Right kidney (tissue), 1 donor: ENCODE data around the gene SCG5.
A peak's percentile ranks its signal among the peaks of the same experiment; 100 is the strongest.

Experiments used
- DNase-seq: peaks from one replicate; pipeline ENCODE4 v3.0.0-alpha.2; 2016

The SCG5 gene

DNA sequence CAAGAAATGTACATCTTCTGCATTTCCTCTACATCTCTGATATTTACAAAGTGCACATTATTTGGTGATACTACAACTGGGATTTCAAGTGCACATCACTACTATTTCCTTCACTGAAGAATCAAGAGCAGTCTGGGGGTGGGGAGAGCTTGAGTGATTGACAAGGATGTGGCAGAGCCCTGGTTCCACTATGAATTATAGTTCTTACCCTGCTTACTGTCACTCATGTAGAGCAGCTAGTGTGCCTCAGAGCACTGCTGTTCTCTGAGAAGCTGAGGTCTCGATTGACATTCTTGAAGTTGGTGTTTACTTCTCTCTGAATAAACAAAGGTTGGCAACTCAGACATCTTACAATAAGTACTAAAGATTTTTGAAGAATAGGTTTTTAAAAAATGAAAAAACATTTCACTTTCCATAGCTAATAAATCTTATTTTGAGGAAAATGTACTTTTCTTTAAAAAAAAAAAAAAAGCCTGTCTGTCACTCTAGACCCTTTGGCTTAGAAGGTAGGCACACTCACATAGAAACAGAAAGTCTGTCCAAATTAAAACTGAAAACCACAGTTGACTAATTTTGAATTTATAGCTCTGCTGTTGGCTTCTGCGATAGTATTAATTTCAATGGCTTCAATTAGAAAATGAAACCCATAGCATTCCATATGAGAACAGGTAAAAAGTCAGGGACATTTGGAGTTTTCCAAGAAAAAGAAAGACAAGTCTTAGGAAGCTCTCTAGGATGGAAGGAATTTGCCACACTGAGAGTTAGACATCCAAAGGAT lies 81.8 kb downstream of the SCG5 start:
- no peak for DNase-seq

DNA sequence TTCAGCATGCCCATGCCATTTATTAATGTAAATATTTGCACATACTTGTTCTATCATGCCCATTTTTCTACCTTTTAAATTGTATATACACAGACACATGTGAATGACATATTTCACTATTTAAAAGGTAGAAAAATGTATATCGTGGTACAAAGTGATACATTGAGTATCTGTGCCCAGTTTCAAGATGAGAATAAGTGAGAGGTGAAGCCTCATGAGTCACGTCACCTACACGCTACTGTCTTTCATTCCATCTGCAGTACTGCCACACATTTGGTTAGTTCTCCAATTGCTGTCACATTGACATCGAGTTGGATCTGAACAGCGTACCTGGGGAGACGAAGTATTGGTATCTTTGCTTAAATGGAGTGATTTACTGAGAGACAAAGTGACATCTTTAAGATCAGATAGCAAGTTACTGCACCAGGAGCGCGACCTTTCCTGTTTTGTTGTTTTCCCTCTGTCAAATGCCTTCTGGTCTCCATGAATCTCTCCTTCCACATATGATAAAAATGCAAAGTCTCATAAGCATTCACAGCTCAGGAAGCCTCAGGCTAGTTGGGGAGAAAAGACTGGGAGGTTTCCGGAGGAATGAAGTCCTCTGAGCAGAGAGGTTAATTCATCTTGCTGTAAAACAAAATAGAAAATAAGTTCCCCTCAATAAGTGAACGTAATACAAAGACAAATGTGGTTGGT lies 88.3 kb downstream of the SCG5 start:
- no peak for DNase-seq

DNA sequence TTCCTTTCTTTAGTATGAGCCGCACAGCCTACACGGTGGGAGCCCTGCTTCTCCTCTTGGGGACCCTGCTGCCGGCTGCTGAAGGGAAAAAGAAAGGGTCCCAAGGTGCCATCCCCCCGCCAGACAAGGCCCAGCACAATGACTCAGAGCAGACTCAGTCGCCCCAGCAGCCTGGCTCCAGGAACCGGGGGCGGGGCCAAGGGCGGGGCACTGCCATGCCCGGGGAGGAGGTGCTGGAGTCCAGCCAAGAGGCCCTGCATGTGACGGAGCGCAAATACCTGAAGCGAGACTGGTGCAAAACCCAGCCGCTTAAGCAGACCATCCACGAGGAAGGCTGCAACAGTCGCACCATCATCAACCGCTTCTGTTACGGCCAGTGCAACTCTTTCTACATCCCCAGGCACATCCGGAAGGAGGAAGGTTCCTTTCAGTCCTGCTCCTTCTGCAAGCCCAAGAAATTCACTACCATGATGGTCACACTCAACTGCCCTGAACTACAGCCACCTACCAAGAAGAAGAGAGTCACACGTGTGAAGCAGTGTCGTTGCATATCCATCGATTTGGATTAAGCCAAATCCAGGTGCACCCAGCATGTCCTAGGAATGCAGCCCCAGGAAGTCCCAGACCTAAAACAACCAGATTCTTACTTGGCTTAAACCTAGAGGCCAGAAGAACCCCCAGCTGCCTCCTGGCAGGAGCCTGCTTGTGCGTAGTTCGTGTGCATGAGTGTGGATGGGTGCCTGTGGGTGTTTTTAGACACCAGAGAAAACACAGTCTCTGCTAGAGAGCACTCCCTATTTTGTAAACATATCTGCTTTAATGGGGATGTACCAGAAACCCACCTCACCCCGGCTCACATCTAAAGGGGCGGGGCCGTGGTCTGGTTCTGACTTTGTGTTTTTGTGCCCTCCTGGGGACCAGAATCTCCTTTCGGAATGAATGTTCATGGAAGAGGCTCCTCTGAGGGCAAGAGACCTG lies 89.5 kb downstream of the SCG5 start:
- DNase-seq, result peak; percentile 37

DNA sequence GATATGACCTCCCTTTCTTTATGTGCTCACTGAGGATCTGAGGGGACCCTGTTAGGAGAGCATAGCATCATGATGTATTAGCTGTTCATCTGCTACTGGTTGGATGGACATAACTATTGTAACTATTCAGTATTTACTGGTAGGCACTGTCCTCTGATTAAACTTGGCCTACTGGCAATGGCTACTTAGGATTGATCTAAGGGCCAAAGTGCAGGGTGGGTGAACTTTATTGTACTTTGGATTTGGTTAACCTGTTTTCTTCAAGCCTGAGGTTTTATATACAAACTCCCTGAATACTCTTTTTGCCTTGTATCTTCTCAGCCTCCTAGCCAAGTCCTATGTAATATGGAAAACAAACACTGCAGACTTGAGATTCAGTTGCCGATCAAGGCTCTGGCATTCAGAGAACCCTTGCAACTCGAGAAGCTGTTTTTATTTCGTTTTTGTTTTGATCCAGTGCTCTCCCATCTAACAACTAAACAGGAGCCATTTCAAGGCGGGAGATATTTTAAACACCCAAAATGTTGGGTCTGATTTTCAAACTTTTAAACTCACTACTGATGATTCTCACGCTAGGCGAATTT lies 91.2 kb downstream of the SCG5 start:
- DNase-seq, result no peak

DNA sequence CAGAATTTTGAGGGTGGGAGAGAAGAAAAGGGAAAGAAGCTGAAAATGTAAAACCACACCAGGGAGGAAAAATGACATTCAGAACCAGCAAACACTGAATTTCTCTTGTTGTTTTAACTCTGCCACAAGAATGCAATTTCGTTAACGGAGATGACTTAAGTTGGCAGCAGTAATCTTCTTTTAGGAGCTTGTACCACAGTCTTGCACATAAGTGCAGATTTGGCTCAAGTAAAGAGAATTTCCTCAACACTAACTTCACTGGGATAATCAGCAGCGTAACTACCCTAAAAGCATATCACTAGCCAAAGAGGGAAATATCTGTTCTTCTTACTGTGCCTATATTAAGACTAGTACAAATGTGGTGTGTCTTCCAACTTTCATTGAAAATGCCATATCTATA lies 91.8 kb downstream of the SCG5 start:
- DNase-seq, result no peak

DNA sequence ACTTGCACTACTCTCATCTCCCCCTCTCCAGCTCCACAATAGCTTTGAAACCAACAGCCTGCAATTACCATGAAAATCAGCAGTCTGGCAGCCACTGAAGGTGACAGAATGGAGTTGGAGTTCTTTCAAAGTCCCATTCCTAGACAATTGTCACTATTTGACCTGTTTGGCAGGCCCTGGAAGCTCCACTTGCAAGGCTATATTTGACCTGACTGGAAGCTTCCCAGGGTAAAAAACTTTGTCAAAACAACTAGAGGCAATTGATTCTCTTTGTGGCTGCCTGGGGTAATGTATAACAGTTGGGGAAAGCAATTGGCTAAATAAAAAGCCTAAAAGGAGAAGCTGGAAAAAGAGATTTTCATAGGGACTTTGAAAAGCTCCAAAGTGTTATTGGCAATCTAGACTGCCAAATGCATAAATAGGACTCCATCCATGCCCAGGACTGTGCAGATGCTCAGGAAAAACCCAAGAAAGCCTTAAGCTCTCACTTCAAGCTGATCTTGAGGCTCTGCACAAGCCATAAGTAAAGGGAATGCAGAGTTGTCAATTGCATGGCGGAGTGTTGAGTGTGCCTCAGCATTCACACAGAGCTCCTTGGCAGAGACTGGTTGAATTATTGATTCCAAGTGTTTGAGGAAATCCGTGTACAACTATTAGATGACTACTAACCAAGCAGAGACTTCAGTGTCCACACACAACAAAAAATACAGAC lies 94.6 kb downstream of the SCG5 start:
- DNase-seq, result no peak

DNA sequence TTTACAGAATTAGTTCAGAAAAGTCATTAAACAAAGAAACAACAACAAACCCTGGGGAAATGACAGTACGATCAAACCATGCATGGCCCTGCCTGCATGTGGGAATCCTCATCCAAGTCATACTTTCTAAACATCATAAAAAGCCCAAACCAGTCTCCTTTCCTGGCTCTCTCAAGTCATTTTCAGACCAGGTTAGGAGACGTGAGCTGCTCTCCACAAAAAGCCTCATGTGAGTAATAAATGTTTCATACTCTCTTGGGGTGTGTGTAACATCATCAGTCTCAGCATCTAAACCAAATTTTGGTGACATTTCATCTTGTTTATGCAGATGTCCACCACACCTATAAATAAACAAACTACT lies 95.2 kb downstream of the SCG5 start:
- DNase-seq, result no peak

DNA sequence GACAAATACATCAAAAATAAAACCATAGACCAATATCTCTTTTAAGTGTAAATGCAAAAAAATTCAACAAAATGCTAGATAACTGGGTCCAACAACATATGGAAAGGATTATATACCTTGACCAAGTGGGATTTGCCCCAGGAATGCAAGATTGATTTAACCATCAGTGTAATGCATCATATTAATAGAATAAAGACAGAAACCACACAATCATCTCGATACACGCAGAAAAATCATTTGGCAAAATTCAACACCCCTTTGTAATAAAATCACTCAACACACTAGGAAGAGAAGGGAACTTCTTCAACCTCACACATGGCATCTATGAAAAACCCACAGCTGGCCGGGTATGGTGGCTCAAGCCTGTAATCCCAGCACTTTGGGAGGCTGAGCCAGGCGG lies 95.8 kb downstream of the SCG5 start:
- DNase-seq, result no peak

DNA sequence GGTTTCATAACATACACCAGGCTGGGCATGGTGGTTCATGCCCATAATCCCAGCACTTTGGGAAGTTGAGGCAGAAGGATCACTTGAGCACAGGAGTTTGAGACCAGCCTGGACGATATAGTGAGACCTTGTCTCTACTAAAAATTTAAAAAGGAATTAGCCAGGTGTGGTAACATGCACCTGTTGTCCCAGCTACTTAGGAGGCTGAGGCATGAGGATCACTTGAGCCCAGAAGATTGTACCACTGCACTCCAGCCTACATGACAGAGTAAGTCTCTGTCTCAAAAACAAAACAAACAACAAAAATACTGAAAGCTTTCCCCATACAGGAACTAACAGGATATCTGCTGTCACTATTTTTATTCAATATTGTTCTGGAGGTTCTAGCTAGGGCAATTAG lies 97.2 kb downstream of the SCG5 start:
- DNase-seq, result no peak

DNA sequence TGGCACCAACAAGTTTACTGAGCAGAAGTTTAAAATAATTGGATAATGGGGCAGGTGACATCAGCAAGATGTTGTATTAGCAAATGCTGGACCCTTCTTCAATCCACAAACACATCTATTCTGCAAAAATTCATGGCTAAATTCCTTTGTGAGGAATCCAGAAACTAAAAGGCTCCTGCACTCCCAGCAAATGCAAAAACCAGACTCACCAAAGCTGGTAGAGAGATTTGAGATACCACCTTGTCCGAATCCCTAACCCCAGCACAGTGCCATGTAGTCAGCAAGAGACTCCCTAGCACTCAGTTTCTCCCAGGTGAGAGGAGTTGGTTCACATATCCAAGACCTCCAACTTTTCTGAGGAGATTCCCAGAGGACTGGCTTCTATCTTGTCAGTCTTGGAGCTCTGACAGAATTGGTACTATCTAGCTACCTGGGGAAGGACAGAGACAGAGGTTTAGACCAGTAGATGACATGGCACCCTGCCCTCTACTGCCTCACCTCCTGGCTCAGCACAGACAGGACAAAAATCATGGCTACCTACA lies 98.1 kb downstream of the SCG5 start:
- no peak for DNase-seq

DNA sequence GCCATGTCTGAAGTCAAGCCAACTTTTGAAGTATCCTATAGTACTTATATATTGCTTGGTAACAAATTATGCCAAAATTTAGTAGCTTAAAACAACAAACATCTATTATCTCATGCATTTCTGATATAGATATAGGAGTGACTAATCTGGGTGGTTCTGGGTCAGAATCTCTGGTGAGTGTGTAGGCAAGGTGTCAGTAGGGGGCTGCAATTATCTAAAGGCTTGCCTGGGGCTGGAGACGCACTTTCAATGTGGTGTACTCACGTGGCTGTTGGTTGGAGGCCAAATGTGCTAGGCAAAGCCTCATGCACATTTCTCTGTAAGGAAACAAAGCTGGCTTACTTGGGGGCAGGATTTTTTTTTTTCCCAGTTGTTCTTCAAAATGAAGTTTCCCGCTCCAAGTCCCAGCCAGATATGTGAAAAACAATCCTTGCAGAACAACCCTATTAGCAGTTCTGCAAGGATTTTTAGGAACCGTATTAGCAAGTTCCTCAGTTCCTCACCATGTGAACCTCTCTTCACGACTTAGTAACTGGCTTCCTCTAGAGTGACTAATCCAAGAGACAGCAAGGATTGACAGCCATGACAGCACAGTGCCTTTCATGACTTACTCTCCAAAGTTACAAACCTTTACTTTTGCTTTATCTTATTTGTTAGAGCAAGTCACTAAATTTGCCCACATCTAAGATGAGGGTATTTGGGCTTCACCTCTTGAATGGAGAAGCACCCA lies 102.1 kb downstream of the SCG5 start:
- no peak for DNase-seq

DNA sequence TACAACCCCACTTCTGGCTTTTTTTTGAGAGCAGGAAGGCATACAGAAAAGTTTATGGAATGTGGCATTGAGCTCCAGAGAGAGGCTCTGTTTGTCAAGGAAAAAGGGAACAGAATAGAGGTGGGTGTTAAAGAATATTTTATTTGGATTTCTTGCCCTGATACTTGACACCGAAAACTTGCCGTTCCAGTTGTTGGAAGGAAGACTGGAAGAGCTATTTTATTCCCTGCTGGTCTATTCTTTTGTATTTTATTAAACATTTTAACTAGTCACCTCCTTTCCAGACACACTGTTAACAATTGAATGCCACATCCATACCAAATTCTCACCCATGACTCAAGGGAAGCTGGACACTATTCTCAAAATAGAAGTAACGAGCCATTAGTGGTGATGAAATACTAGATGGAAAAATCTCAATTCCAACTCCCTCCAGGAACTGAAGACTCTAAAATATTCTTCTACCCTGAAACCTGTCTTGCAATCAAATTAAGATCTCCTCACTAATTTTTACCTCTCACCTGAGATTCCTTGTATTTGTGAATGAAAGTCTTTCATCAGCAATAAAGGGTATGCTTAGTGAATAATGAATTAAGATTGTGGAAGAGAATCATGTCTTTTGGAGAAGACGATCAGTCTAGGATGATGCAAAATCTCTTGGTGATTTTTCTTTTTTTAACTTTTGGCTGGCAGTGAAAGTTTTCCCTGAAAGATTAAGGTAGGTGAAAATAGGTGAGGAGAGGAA lies 104.8 kb downstream of the SCG5 start:
- no peak for DNase-seq
